Measurements from ENCODE around the gene ZNF700. TPM values are rescaled to one million over a fixed set of nuclear protein-coding genes. Genes with fewer than 3 reads are reported as not detected.
A peak's percentile ranks its signal among the peaks of the same experiment; 100 is the strongest.
"Not testable (repeated sequence)": the region's sequence is repeated elsewhere in the genome, so short reads cannot be mapped to it uniquely, and the experiment has no call there.

Gene ZNF700
- total RNA-seq, 1 donor, result 7.9 TPM

DNA sequence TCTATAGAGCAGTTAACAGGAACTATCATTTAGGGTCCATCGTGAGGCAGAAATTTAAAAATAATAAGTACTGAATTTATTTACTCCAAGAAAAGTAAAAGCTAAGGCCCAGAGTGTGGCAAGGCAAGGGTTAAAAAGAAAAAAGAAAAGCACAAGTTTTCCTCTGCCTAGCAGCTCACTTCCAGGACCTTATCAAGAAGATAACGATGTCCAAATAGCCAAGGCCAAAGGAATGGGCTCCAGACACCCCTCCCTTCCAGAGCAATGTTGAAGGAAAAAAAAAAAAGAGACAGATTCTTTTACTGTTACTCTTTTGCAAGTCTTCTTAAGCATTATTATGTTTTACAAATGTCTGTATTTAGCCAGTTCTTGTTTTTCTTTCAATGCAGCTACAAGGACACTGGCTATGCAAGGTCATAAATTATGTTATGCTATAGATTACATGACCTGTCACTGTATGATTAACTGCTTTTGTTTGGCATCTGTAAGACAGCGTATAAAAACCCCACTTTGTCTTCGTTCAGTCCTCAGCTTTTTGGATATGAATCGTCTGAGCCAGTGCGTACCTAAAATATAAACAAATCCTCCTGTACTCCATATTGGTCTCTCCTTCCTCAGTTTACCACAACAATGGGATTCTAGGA, 2.9 kb upstream of the ZNF700 start:
- H3K4me3 ChIP-seq (ENCODE audit: low read depth, low read length), result no peak overlapping the region
- TF ChIP-seq, protein P1, sequence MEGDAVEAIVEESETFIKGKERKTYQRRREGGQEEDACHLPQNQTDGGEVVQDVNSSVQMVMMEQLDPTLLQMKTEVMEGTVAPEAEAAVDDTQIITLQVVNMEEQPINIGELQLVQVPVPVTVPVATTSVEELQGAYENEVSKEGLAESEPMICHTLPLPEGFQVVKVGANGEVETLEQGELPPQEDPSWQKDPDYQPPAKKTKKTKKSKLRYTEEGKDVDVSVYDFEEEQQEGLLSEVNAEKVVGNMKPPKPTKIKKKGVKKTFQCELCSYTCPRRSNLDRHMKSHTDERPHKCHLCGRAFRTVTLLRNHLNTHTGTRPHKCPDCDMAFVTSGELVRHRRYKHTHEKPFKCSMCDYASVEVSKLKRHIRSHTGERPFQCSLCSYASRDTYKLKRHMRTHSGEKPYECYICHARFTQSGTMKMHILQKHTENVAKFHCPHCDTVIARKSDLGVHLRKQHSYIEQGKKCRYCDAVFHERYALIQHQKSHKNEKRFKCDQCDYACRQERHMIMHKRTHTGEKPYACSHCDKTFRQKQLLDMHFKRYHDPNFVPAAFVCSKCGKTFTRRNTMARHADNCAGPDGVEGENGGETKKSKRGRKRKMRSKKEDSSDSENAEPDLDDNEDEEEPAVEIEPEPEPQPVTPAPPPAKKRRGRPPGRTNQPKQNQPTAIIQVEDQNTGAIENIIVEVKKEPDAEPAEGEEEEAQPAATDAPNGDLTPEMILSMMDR (IDR thresholded peaks at IDR 0.05; ENCODE audit: insufficient read depth, low read length), result no peak
- DNase-seq (ENCODE audit: low read depth), result peak; percentile 50

DNA sequence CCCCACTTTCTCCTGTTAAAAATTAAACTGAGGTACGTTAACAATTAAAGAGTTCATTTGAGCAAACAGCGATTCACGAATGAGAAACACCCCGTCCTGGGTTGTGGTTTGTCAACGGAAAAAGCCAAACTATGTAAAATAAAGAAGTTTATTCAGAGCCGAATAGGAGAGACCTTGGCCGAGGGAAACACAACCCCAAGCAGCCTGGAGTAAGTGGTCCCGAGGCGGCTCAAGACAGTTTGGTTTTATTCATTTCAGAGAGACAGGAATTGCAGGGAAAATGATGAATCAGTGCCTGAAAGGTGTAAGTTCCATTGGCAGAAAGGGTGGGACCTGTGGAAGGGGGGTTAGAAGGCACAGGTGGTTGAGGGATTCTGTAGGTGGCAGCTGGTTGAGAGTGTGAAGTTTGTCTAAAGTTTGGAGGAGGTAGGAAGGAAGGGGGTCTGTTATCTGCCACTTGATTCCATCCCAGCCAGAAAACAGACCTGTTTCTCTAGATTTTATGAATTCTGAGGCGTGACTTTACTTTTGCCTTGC, 812 bp downstream of the ZNF700 start:
- peak overlapping the region; percentile 96 for H3K4me3 ChIP-seq (ENCODE audit: low read depth, low read length)
- DNase-seq (ENCODE audit: low read depth), result not testable (repeated sequence)

DNA sequence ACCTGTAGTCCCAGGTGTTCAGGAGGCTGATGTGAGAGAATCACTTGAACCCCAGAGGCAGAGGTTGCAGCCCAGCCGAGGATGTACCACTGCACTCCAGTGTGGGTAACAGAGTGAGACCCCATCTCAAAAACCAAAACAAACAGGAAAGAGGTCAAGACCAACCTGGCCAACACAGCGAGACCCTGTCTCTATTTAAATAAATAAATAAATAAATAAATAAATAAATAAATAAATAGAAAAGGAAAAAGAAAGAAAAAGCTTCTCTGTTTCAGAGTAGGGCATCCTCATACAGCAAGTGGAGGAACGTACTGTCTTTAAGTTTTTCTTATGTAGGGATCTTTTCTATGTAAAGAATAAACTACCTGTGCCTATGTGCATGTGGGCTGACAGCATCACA, 2.3 kb downstream of the ZNF700 start:
- TF ChIP-seq, protein P1 (IDR thresholded peaks at IDR 0.05; ENCODE audit: insufficient read depth, low read length), result no peak
- no peak overlapping the region for H3K4me3 ChIP-seq (ENCODE audit: low read depth, low read length)
- no peak for DNase-seq (ENCODE audit: low read depth)

DNA sequence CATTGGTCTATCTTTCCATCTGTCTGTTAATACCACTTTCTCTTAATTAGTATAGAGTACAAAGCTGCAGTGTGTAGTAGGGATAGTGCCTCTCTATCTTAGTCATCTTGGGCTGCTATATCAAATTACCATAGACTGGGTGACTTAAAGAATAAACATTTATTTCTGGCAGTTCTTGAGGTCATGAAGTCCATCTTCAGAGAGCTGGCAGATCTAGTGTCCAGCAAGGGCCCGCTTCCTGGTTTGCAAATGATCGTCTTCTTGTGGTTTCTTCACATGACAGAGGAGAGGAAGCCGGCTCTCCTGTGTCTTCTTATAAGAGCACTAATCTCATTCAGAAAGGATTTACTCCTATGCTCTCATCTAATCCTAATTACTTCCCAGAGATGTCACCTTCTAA, 6.1 kb downstream of the ZNF700 start:
- TF ChIP-seq, protein P1 (IDR thresholded peaks at IDR 0.05; ENCODE audit: insufficient read depth, low read length), result no peak

DNA sequence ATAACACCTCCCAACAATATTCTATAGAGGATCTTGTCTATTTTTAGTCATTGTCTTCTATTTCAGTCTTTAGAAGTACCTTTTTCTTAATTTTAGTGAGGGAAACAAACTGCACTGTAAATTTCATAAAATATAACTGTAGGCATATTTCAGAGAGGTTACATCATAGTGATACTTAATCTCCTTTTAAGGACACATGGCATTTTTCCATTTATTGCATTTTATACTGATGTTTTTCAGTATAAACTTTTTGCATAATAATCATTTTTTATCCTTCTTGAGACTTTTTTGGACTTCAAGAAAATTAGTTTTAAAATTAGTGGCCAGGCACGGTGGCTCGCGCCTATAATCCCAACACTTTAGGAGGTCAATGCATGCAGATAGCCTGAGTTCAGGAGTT, 6.6 kb downstream of the ZNF700 start:
- DNase-seq (ENCODE audit: low read depth), result no peak
- TF ChIP-seq, protein P1 (IDR thresholded peaks at IDR 0.05; ENCODE audit: insufficient read depth, low read length), result no peak
- no peak overlapping the region for H3K4me3 ChIP-seq (ENCODE audit: low read depth, low read length)

More for the DNA sequence above, 6.1 kb downstream of the ZNF700 start:
- no peak overlapping the region for H3K4me3 ChIP-seq (ENCODE audit: low read depth, low read length)
- DNase-seq (ENCODE audit: low read depth), result no peak

DNA sequence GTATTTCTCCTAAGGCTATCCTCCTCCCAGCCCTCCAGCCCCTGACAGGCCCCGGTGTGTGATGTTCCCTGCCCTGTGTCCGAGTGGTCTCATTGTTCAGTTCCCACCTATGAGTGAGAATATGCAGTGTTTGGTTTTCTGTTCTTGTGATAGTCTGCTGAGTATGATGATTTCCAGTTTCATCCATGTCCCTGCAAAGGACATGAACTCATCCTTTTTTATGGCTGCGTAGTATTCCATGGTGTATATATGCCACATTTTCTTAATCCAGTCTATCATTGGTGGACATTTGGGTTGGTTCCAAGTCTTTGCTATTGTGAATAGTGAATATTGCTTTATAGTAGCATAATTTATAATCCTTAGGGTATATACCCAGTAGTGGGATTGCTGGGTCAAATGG, 10.9 kb downstream of the ZNF700 start:
- H3K4me3 ChIP-seq (ENCODE audit: low read depth, low read length); DNase-seq (ENCODE audit: low read depth): not testable (repeated sequence)

DNA sequence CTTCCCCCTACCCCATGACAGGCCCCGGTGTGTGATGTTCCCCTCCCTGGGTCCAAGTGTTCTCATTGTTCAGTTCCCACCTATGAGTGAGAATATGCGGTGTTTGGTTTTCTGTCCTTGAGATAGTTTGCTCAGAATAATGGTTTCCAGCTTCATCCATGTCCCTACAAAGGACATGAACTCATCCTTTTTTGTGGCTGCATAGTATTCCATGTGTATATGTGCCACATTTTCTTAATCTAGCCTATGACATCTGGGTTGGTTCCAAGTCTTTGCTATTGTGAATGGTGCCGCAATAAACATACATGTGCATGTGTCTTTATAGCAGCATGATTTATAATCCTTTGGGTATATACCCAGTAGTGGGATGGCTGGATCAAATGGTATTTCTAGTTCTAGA, 13.5 kb downstream of the ZNF700 start:
- not testable (repeated sequence) for H3K4me3 ChIP-seq (ENCODE audit: low read depth, low read length); DNase-seq (ENCODE audit: low read depth)

DNA sequence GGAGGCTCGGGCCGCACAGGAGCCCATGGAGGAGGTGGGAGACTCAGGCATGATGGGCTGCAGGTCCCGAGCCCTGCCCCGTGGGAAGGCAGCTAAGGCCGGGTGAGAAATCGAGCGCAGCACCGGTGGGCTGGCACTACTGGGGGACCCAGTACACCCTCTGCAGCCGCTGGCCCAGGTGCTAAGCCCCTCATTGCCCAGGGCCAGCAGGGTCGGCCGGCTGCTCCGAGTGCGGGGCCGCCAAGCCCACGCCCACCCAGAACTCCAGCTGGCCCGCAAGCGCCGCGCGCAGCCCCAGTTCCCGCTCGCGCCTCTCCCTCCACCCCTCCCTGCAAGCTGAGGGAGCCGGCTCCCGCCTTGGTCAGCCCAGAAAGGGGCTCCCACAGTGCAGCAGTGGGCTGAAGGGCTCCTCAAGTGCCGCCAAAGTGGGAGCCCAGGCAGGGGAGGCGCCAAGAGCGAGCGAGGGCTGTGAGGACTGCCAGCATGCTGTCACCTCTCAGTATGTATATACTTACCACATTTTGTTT, 16.5 kb downstream of the ZNF700 start:
- DNase-seq (ENCODE audit: low read depth); H3K4me3 ChIP-seq (ENCODE audit: low read depth, low read length): not testable (repeated sequence)
